Neural crest cell (in vitro differentiated cells): Measurements from ENCODE around the gene RASD1. TPM values are rescaled to one million over a fixed set of nuclear protein-coding genes. Genes with fewer than 3 reads are reported as not detected.
A peak's percentile ranks its signal among the peaks of the same experiment; 100 is the strongest.

Experiments used
- DNase-seq: peaks from one replicate; pipeline ENCODE4 v3.0.0; 2021; ENCODE audit warnings: low read depth, mixed read lengths, low spot score
- H3K27ac Mint-ChIP-seq: one replicate; pipeline ENCODE4 v1.8.0; 2021; ENCODE audit warnings: mild to moderate bottlenecking, mixed read lengths; ENCODE audit not compliant: unreplicated experiment
- H3K27me3 Mint-ChIP-seq: 2 replicates; pipeline ENCODE4 v1.8.0; 2021; ENCODE audit warnings: low read depth, mild to moderate bottlenecking, mixed read lengths
- H3K36me3 Mint-ChIP-seq: 2 replicates; pipeline ENCODE4 v1.8.0; 2021; ENCODE audit warnings: low read depth, mild to moderate bottlenecking, mixed read lengths
- H3K4me1 Mint-ChIP-seq: 2 replicates; pipeline ENCODE4 v1.8.0; 2021; ENCODE audit warnings: mixed read lengths
- H3K4me3 Mint-ChIP-seq: one replicate; pipeline ENCODE4 v1.8.0; 2021; ENCODE audit warnings: mild to moderate bottlenecking, mixed read lengths
- H3K9me3 Mint-ChIP-seq: 2 replicates; pipeline ENCODE4 v1.8.0; 2021; ENCODE audit warnings: mixed read lengths
- CTCF ChIP-seq: fragments of 200-600 bp; sonication (generic); conservative IDR thresholded peaks from 2 replicates; pipeline ENCODE4 v1.5.0; 2021; ENCODE audit warnings: antibody characterized with exemption, mild to moderate bottlenecking
- total RNA-seq: library from RNA; stranded (reverse); gene quantifications from 2 replicates; pipeline ENCODE4 v1.2.1, GENCODE V29; 2021

RASD1 gene
- total RNA-seq, 1 donor from 2014 or later: 8.0 TPM

GRCh38 chr17:17514361-17514992 is 18.3 kb upstream of the RASD1 start:
- no peak for TF ChIP-seq CTCF
- H3K4me1 Mint-ChIP-seq: peaks cover 22% of the 10 kb centered on the region
- H3K27me3 Mint-ChIP-seq: no peaks in the 10 kb centered on the region
- H3K27ac Mint-ChIP-seq: peak overlapping the region; percentile 35
- DNase-seq: no peak
- no peaks in the 10 kb centered on the region for H3K9me3 Mint-ChIP-seq
- H3K36me3 Mint-ChIP-seq: no peaks in the 10 kb centered on the region
- no peak overlapping the region for H3K4me3 Mint-ChIP-seq

- DNase-seq: no peak
- Mint-ChIP-seq H3K27me3 (no peaks in the 10 kb centered on the region), H3K27ac (no peak overlapping the region), H3K4me1 (peaks cover 22% of the 10 kb centered on the region), H3K9me3 (no peaks in the 10 kb centered on the region), H3K36me3 (no peaks in the 10 kb centered on the region), H3K4me3 (no peak overlapping the region)
- TF ChIP-seq CTCF: no peak
These were observed 17.4 kb upstream of the RASD1 start for GRCh38 chr17:17513626-17514025.

GRCh38 chr17:17512866-17513265 is 16.7 kb upstream of the RASD1 start:
- no peak overlapping the region for H3K4me3 Mint-ChIP-seq
- no peak overlapping the region for H3K27ac Mint-ChIP-seq
- H3K9me3 Mint-ChIP-seq: no peaks in the 10 kb centered on the region
- H3K36me3 Mint-ChIP-seq: no peaks in the 10 kb centered on the region
- H3K27me3 Mint-ChIP-seq: no peaks in the 10 kb centered on the region
- no peak for TF ChIP-seq CTCF
- peaks cover 22% of the 10 kb centered on the region for H3K4me1 Mint-ChIP-seq
- no peak for DNase-seq

- H3K27ac Mint-ChIP-seq: peak overlapping the region; percentile 75
- no peaks in the 10 kb centered on the region for H3K27me3 Mint-ChIP-seq
- peaks cover 22% of the 10 kb centered on the region for H3K4me1 Mint-ChIP-seq
- no peak for TF ChIP-seq CTCF
- no peak for DNase-seq
- H3K4me3 Mint-ChIP-seq: no peak overlapping the region
- no peaks in the 10 kb centered on the region for H3K9me3 Mint-ChIP-seq
- H3K36me3 Mint-ChIP-seq: no peaks in the 10 kb centered on the region
These were observed 16.0 kb upstream of the RASD1 start for GRCh38 chr17:17511881-17512858.

GRCh38 chr17:17511293-17511741 is 15.1 kb upstream of the RASD1 start:
- Mint-ChIP-seq H3K27me3 (no peaks in the 10 kb centered on the region), H3K9me3 (no peaks in the 10 kb centered on the region), H3K36me3 (no peaks in the 10 kb centered on the region), H3K4me1 (peaks cover 22% of the 10 kb centered on the region), H3K4me3 (no peak overlapping the region), H3K27ac (no peak overlapping the region)
- DNase-seq: no peak
- TF ChIP-seq CTCF: no peak
